OCI-LY3 (cell line): Measurements from ENCODE around the gene HEMGN.
A peak's percentile ranks its signal among the peaks of the same experiment; 100 is the strongest.
"Not testable (repeated sequence)": the region's sequence is repeated elsewhere in the genome, so short reads cannot be mapped to it uniquely, and the experiment has no call there.

ENCODE experiments used
- H2AFZ ChIP-seq: fragments of 200-600, 300-600 bp; shearing (Covaris generic); 2 replicates; pipeline ENCODE4 v1.6.0; 2014; ENCODE audit warnings: antibody characterized with exemption, low read depth, low read length
- H3K27ac ChIP-seq: fragments of 200-600, 300-600 bp; sonication (generic); 2 replicates; pipeline ENCODE4 v1.5.1; 2014; ENCODE audit warnings: mild to moderate bottlenecking, low read length, moderate library complexity, mixed read lengths
- H3K27me3 ChIP-seq: fragments of 200-600, 300-600 bp; sonication (generic); 2 replicates; pipeline ENCODE4 v1.6.1; 2014; ENCODE audit warnings: low read depth, low read length, mixed read lengths
- H3K36me3 ChIP-seq: fragments of 200-600, 300-600 bp; sonication (generic); replicated peaks from 2 replicates; pipeline ENCODE3; 2014; ENCODE audit warnings: low read depth, low read length, mixed read lengths
- H3K4me1 ChIP-seq: fragments of 300-600, 200-600 bp; sonication (generic); 2 replicates; pipeline ENCODE4 v1.6.1; 2014; ENCODE audit warnings: low read length, mixed read lengths
- H3K4me2 ChIP-seq: fragments of 200-600, 300-600 bp; sonication (generic); 2 replicates; pipeline ENCODE4 v1.6.1; 2014; ENCODE audit warnings: low read length, mixed read lengths
- H3K4me3 ChIP-seq: fragments of 300-600, 200-600 bp; sonication (generic); 2 replicates; pipeline ENCODE4 v1.5.1; 2014; ENCODE audit warnings: antibody characterized with exemption, mild to moderate bottlenecking, low read length, moderate library complexity
- H3K79me2 ChIP-seq: fragments of 300-600, 200-600 bp; shearing (Covaris generic); 2 replicates; pipeline ENCODE4 v1.6.1; 2014; ENCODE audit warnings: mild to moderate bottlenecking, low read length, mixed read lengths
- H3K9ac ChIP-seq: fragments of 300-600, 200-600 bp; shearing (Covaris generic); 2 replicates; pipeline ENCODE4 v1.6.0; 2014; ENCODE audit warnings: mild to moderate bottlenecking, low read length, moderate library complexity
- H3K9me3 ChIP-seq: fragments of 200-600, 300-600 bp; shearing (Covaris generic); 2 replicates; pipeline ENCODE4 v1.6.1; 2014; ENCODE audit warnings: low read length, mixed read lengths; ENCODE audit not compliant: insufficient read depth
- H4K20me1 ChIP-seq: fragments of 200-600, 300-600 bp; sonication (generic); 2 replicates; pipeline ENCODE4 v1.6.1; 2016; ENCODE audit warnings: low read length, mixed read lengths; ENCODE audit not compliant: insufficient read depth
- CTCF ChIP-seq: fragments of 200-600, 300-600 bp; sonication (generic); IDR thresholded peaks from 2 replicates; pipeline ENCODE4 v1.5.1; 2014; ENCODE audit warnings: antibody characterized with exemption, low read length, low read depth
- EZH2phosphoT487 ChIP-seq: fragments of 200-600 bp; shearing (Covaris generic); IDR thresholded peaks from 2 replicates; pipeline ENCODE4 v1.6.1; 2018; ENCODE audit warnings: antibody characterized with exemption, mixed run types, low read depth

Gene HEMGN

GRCh38 chr9:97956331-97956730 lies 18.4 kb upstream of the HEMGN start:
- Histone ChIP-seq H3K36me3 (no peaks in the 10 kb centered on the region), H3K4me1 (no peaks in the 10 kb centered on the region), H3K4me3 (no peak overlapping the region), H3K27ac (no peak overlapping the region), H3K9me3 (no peaks in the 10 kb centered on the region), H2AFZ (no peak overlapping the region), H3K79me2 (no peaks in the 10 kb centered on the region), H3K4me2 (no peak overlapping the region), H4K20me1 (no peaks in the 10 kb centered on the region), H3K9ac (no peak overlapping the region), H3K27me3 (no peaks in the 10 kb centered on the region)
- TF ChIP-seq EZH2phosphoT487, result no peak
- TF ChIP-seq CTCF, result no peak

- H3K4me2 ChIP-seq, result no peak overlapping the region
- no peaks in the 10 kb centered on the region for H3K36me3 ChIP-seq
- TF ChIP-seq EZH2phosphoT487, result no peak
- peak; percentile 64 for TF ChIP-seq CTCF
Measured at GRCh38 chr9:97954550-97954989, 16.6 kb upstream of the HEMGN start.

GRCh38 chr9:97950873-97951272 lies 12.9 kb upstream of the HEMGN start:
- H3K79me2 ChIP-seq, H3K36me3 ChIP-seq, H4K20me1 ChIP-seq, H3K9me3 ChIP-seq, H3K4me3 ChIP-seq, H3K4me2 ChIP-seq, H3K9ac ChIP-seq, H3K4me1 ChIP-seq, H3K27ac ChIP-seq, H3K27me3 ChIP-seq, H2AFZ ChIP-seq: not testable (repeated sequence)

More at GRCh38 chr9:97954550-97954989, 16.6 kb upstream of the HEMGN start:
- H4K20me1 ChIP-seq, result no peaks in the 10 kb centered on the region
- H2AFZ ChIP-seq, result no peak overlapping the region
- no peaks in the 10 kb centered on the region for H3K79me2 ChIP-seq
- no peaks in the 10 kb centered on the region for H3K9me3 ChIP-seq
- H3K27me3 ChIP-seq, result no peaks in the 10 kb centered on the region
- H3K4me1 ChIP-seq, result no peaks in the 10 kb centered on the region
- H3K9ac ChIP-seq, result no peak overlapping the region
- no peak overlapping the region for H3K4me3 ChIP-seq
- no peak overlapping the region for H3K27ac ChIP-seq

- peaks cover 22% of the 10 kb centered on the region for H3K27me3 ChIP-seq
- not testable (repeated sequence) for H3K27ac ChIP-seq, H3K9me3 ChIP-seq, H3K4me3 ChIP-seq, H3K36me3 ChIP-seq, H3K79me2 ChIP-seq, H4K20me1 ChIP-seq, H3K9ac ChIP-seq, H3K4me2 ChIP-seq, H2AFZ ChIP-seq, H3K4me1 ChIP-seq
Measured at GRCh38 chr9:97947094-97947493, 9.1 kb upstream of the HEMGN start.

- H3K79me2 ChIP-seq, H3K4me3 ChIP-seq, H3K4me2 ChIP-seq, H3K4me1 ChIP-seq, H3K27ac ChIP-seq, H2AFZ ChIP-seq, H3K9me3 ChIP-seq, H3K9ac ChIP-seq, H3K36me3 ChIP-seq, H4K20me1 ChIP-seq: not testable (repeated sequence)
- H3K27me3 ChIP-seq, result peaks cover 29% of the 10 kb centered on the region
Measured at GRCh38 chr9:97945470-97945869, 7.5 kb upstream of the HEMGN start.

GRCh38 chr9:97944612-97945011 lies 6.6 kb upstream of the HEMGN start:
- no peaks in the 10 kb centered on the region for H4K20me1 ChIP-seq
- H3K79me2 ChIP-seq, result no peaks in the 10 kb centered on the region
- no peak overlapping the region for H2AFZ ChIP-seq
- H3K36me3 ChIP-seq, result no peaks in the 10 kb centered on the region
- peaks cover 29% of the 10 kb centered on the region for H3K27me3 ChIP-seq
- no peaks in the 10 kb centered on the region for H3K4me1 ChIP-seq
- no peak overlapping the region for H3K4me3 ChIP-seq
- H3K27ac ChIP-seq, result no peak overlapping the region
- TF ChIP-seq EZH2phosphoT487 (no peak), CTCF (no peak)
- H3K9ac ChIP-seq, result no peak overlapping the region
- H3K4me2 ChIP-seq, result no peak overlapping the region
- no peaks in the 10 kb centered on the region for H3K9me3 ChIP-seq
